Neural cell (in vitro differentiated cells): ENCODE data around the gene CEP170B. TPM values are rescaled to one million over a fixed set of nuclear protein-coding genes. Genes with fewer than 3 reads are reported as not detected.

Source experiments
- H2AFZ ChIP-seq: fragments of 200-600, 300-800 bp; sonication (generic), shearing (Covaris generic); 2 replicates; pipeline ENCODE4 v1.6.0; 2014; ENCODE audit warnings: low read depth, mild to moderate bottlenecking, antibody characterized with exemption, low read length, moderate library complexity
- H3F3A ChIP-seq: fragments of 200-600 bp; shearing (Covaris generic); 2 replicates; pipeline ENCODE4 v1.6.1; 2016; ENCODE audit warnings: mild to moderate bottlenecking, moderate library complexity, mixed read lengths, antibody characterized with exemption, low read length; ENCODE audit not compliant: insufficient read depth, poor library complexity, severe bottlenecking
- H3K27ac ChIP-seq: fragments of 200-600, 300-800 bp; sonication (generic), shearing (Covaris generic); 2 replicates; pipeline ENCODE4 v1.5.1; 2014; ENCODE audit warnings: mild to moderate bottlenecking, low read length, moderate library complexity
- H3K27me3 ChIP-seq: fragments of 300-800, 200-600 bp; sonication (generic), shearing (Covaris generic); 2 replicates; pipeline ENCODE4 v1.6.0; 2014; ENCODE audit warnings: mild to moderate bottlenecking, low read depth, low read length, moderate library complexity; ENCODE audit not compliant: insufficient read depth
- H3K36me3 ChIP-seq: fragments of 300-800, 200-600 bp; sonication (generic), shearing (Covaris generic); 2 replicates; pipeline ENCODE4 v1.5.1; 2014; ENCODE audit warnings: mild to moderate bottlenecking, antibody characterized with exemption, low read length, moderate library complexity; ENCODE audit not compliant: insufficient read depth
- H3K4me2 ChIP-seq: fragments of 300-800, 200-600 bp; sonication (generic), shearing (Covaris generic); 2 replicates; pipeline ENCODE4 v1.6.0; 2014; ENCODE audit warnings: mild to moderate bottlenecking, low read length
- H3K4me3 ChIP-seq: fragments of 300-800, 200-600 bp; sonication (generic), shearing (Covaris generic); 2 replicates; pipeline ENCODE4 v1.5.1; 2014; ENCODE audit warnings: mild to moderate bottlenecking, low read length, moderate library complexity
- H3K79me2 ChIP-seq: fragments of 200-600 bp; shearing (Covaris generic); replicated peaks from 2 replicates; pipeline ENCODE4 v1.6.0; 2014; ENCODE audit warnings: mild to moderate bottlenecking, low read length, moderate library complexity; ENCODE audit not compliant: insufficient read depth
- H3K9ac ChIP-seq: fragments of 300-800, 200-600 bp; sonication (generic), shearing (Covaris generic); 2 replicates; pipeline ENCODE4 v1.6.1; 2016; ENCODE audit warnings: mild to moderate bottlenecking, low read length, mixed read lengths
- H3K9me2 ChIP-seq: fragments of 200-600 bp; shearing (Covaris generic); 2 replicates; pipeline ENCODE4 v1.6.1; 2016; ENCODE audit warnings: mild to moderate bottlenecking, low read length, mixed read lengths; ENCODE audit not compliant: insufficient read depth
- H3K9me3 ChIP-seq: fragments of 200-600, 300-800 bp; sonication (generic), shearing (Covaris generic); 2 replicates; pipeline ENCODE4 v1.6.1; 2016; ENCODE audit warnings: mild to moderate bottlenecking, mixed run types, low read length, moderate library complexity, mixed read lengths
- H4K20me1 ChIP-seq: fragments of 200-600 bp; shearing (Covaris generic); 2 replicates; pipeline ENCODE4 v1.6.1; 2016; ENCODE audit warnings: mild to moderate bottlenecking, mixed run types; ENCODE audit not compliant: insufficient read depth
- EP300 ChIP-seq: fragments of 450-650 bp; conservative IDR thresholded peaks from 2 replicates; pipeline ENCODE4 v1.6.1; 2014; ENCODE audit warnings: antibody characterized with exemption, mild to moderate bottlenecking, moderate library complexity; ENCODE audit not compliant: poor library complexity, severe bottlenecking
- EZH2 ChIP-seq: fragments of 200-600, 300-800 bp; shearing (Covaris generic), sonication (generic); IDR thresholded peaks from 2 replicates; pipeline ENCODE4 v1.6.1; 2014; ENCODE audit warnings: antibody characterized with exemption, low read length, borderline replicate concordance, mild to moderate bottlenecking; ENCODE audit not compliant: insufficient read depth, poor library complexity, severe bottlenecking
- MXI1 ChIP-seq: fragments of 450-650 bp; conservative IDR thresholded peaks from 2 replicates; pipeline ENCODE4 v1.6.1; 2014; ENCODE audit warnings: antibody characterized with exemption, mild to moderate bottlenecking; ENCODE audit not compliant: poor library complexity, severe bottlenecking
- POLR2AphosphoS5 ChIP-seq: IDR thresholded peaks from 2 replicates; pipeline ENCODE4 v1.6.1; 2012
- RAD21 ChIP-seq: fragments of 450-650 bp; conservative IDR thresholded peaks from 2 replicates; pipeline ENCODE4 v1.6.1; 2014; ENCODE audit warnings: antibody characterized with exemption, mild to moderate bottlenecking, moderate library complexity
- REST ChIP-seq: IDR thresholded peaks from 2 replicates; pipeline ENCODE4 v1.6.1; 2012; ENCODE audit warnings: borderline replicate concordance
- SMC3 ChIP-seq: fragments of 450-650 bp; conservative IDR thresholded peaks from 2 replicates; pipeline ENCODE4 v1.6.1; 2014; ENCODE audit warnings: antibody characterized with exemption, mild to moderate bottlenecking, moderate library complexity; ENCODE audit not compliant: poor library complexity
- TAF1 ChIP-seq: IDR thresholded peaks from 2 replicates; pipeline ENCODE4 v1.6.1; 2012; ENCODE audit warnings: low read depth
- polyA plus RNA-seq: library from polyadenylated mRNA; depleted of rRNA; stranded (reverse); fragments of >200 nt; gene quantifications from 2 replicates; pipeline ENCODE4 v1.2.3, GENCODE V29; 2014
- TF ChIP-seq, protein P1 (sequence below): fragments of 450-650 bp; IDR thresholded peaks from 2 replicates; pipeline ENCODE4 v1.5.1; 2014; ENCODE audit warnings: antibody characterized with exemption, mild to moderate bottlenecking, moderate library complexity; ENCODE audit not compliant: poor library complexity, severe bottlenecking

Gene CEP170B
- polyA plus RNA-seq, 1 donor from 2014 or later, result 11.6 TPM

GRCh38 chr14:104871656-104872468 lies 6.8 kb downstream of the CEP170B start:
- Histone ChIP-seq H3K4me3 (no peak overlapping the region), H3K9ac (no peak overlapping the region), H3K9me2 (no peaks in the 10 kb centered on the region), H3K27me3 (no peaks in the 10 kb centered on the region), H3K27ac (no peak overlapping the region), H3K9me3 (no peaks in the 10 kb centered on the region), H3K4me2 (no peak overlapping the region), H2AFZ (no peak overlapping the region), H4K20me1 (peaks cover under 1% of the 10 kb centered on the region), H3K79me2 (peaks cover 11% of the 10 kb centered on the region), H3K36me3 (no peaks in the 10 kb centered on the region), H3F3A (no peaks in the 10 kb centered on the region)
- TF ChIP-seq TAF1, result no peak
- TF ChIP-seq, protein P1, sequence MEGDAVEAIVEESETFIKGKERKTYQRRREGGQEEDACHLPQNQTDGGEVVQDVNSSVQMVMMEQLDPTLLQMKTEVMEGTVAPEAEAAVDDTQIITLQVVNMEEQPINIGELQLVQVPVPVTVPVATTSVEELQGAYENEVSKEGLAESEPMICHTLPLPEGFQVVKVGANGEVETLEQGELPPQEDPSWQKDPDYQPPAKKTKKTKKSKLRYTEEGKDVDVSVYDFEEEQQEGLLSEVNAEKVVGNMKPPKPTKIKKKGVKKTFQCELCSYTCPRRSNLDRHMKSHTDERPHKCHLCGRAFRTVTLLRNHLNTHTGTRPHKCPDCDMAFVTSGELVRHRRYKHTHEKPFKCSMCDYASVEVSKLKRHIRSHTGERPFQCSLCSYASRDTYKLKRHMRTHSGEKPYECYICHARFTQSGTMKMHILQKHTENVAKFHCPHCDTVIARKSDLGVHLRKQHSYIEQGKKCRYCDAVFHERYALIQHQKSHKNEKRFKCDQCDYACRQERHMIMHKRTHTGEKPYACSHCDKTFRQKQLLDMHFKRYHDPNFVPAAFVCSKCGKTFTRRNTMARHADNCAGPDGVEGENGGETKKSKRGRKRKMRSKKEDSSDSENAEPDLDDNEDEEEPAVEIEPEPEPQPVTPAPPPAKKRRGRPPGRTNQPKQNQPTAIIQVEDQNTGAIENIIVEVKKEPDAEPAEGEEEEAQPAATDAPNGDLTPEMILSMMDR, result no peak
- no peak for TF ChIP-seq POLR2AphosphoS5
- TF ChIP-seq EZH2, result no peak
- TF ChIP-seq SMC3, result no peak
- no peak for TF ChIP-seq MXI1
- TF ChIP-seq EP300, result no peak

DNA sequence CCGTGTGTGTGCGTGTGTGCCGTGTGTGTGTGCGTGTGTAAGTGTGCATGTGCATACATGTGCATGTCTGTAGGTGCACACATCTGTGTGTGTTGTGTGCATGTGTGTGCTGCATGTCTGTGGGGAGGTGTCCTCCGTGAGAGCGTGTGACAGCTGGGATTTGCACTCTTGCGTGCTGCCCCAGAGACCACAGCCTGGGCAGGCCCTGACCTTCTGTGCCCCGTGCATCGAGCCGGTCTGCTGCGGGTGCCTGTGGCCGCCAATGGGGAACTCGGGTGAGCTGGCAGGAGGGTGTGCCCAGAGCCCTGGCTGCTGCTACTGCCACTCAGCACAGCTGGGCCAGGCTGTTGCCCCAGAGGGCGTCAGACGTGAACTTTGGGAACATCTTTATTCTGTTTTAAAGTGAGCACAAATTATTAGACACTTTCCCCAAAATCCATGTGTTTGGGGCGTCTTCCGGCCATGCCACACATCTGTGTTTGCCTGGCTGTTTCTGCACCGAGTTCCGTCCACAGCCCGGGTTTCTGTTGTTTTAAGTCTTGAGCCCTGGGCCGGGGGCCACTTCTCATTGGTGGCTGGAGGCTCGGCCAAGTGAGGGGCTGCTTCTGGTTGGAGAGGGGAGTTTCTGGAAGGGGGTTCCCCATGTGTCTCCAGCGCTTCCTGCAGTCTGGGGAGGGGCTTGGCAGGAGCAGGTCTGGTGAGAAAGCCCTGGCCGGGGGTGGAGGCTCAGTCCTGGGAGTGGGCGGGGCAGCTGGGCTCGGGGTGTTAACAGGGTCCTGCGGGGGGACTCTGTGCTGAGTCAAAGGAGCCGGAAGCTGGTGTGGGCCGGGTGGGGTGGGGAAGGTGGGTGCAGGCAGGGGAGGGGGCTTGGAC lies 7.6 kb downstream of the CEP170B start:
- Histone ChIP-seq H3K4me3 (no peak overlapping the region), H3K36me3 (no peaks in the 10 kb centered on the region), H3K27me3 (no peaks in the 10 kb centered on the region), H3K9ac (no peak overlapping the region), H3F3A (no peaks in the 10 kb centered on the region), H3K79me2 (peaks cover 3% of the 10 kb centered on the region), H4K20me1 (no peaks in the 10 kb centered on the region), H3K9me2 (no peaks in the 10 kb centered on the region), H3K4me2 (no peak overlapping the region), H3K9me3 (no peaks in the 10 kb centered on the region), H3K27ac (no peak overlapping the region), H2AFZ (no peak overlapping the region)
- TF ChIP-seq EZH2 (no peak), RAD21 (no peak), TAF1 (no peak), REST (no peak), EP300 (no peak), POLR2AphosphoS5 (no peak), MXI1 (no peak), SMC3 (no peak)
- TF ChIP-seq, protein P1, result no peak
